GM18499 (cell line): ENCODE results near the gene DEF6.
"Not testable (repeated sequence)": the region's sequence is repeated elsewhere in the genome, so short reads cannot be mapped to it uniquely, and the experiment has no call there.

ENCODE experiments used
- ATAC-seq: cut with Tn5 transposase; IDR thresholded peaks from one replicate; pipeline ENCODE4 v1.9.1; 2021; ENCODE audit warnings: moderate number of reproducible peaks; ENCODE audit not compliant: insufficient read depth, unreplicated experiment

Gene DEF6

DNA sequence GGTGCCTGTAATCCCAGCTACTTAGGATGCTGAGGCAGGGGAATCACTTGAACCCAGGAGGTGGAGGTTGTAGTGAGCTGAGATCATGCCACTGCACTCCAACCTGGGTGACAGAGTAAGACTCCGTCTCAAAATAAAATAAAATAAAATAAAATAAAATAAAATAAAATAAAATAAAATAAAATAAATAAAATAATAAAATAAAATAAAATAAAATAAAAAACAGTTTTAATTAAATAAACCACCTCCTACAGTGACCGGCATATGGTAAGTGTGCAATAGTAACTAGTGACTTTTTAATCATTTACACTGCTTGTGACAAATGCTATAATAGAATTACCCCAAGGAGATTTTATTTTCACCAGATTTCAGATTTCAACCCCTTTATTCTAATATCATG lies 10.9 kb downstream of the DEF6 start:
- ATAC-seq, result not testable (repeated sequence)

DNA sequence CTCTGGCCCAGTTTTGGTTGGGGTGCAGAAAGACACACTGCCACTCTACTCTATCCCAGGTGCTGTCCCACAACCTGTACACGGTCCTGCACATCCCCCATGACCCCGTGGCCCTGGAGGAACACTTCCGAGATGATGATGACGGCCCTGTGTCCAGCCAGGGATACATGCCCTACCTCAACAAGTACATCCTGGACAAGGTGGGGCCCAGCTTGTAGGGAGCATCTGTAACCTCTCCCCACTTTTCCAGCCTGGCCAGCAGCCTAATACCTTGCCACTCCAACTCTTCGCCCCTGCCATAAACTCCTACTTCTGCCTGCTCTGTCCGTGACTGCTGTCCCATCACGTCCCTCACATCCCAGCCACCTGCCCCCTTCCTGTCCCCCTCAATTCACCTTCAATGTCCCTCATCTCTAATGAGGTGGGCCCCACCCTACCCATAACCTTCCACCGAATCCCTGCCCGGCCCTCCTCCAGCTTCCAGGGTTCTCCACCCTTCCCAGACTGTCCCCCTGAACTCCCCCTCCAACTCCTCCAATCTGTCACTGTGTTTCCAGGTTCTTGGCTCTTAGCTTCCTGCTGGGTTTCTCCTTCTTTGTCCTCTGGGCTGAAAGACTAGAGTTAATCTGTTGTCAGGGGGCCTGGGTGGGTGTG lies 12.1 kb downstream of the DEF6 start:
- ATAC-seq, result no peak

DNA sequence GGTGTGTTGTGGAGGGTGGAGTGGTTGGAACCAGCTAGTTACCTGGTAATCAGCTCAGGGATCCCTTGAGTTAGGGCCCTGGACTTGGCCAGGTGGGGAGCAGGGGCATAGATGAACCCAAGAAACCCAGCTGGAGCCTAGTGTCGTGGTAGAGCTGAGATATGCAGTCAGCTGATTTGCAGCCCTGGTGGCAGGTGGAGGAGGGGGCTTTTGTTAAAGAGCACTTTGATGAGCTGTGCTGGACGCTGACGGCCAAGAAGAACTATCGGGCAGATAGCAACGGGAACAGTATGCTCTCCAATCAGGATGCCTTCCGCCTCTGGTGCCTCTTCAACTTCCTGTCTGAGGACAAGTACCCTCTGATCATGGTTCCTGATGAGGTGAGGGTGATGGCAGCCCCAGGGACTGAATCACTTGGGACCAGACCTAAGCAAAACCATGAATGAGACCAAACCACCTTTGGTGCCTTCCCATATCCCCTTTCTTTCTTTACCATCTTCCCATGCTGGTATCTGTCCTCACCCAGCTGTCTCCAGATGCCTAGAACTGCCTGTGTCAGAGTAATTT lies 12.7 kb downstream of the DEF6 start:
- ATAC-seq, result no peak

DNA sequence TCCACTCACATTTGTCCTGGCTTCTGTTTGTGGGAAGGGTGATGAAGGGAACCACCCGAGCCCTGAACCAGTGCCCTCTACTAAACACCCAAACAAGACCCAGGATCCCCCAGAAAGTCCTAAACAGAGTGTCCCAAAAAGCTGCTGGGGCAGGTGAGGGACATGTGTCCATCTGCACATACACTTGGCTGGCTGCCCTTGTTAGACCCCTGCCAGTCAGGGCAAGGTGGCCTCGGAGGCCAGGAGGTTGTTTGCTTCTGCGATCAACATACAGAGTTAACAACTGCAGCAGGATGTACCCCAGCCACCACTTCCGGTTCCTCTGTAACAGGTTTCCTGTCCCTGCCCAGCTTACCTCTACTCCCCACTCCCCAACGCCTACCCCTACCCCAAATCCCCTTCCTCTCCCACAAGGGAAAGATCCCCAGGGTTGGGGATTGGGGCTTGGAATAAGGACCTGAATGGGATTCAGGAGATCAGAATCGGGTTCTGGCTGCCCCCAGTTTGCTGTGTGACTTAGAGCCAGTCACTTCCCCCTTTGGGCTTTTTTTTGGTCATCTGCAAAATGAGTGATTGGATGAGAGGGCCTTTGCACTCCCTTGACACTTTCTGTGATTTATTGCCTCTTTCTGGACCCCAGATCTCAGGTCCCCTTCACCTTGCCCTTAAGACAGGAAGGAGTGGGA lies 13.9 kb downstream of the DEF6 start:
- no peak for ATAC-seq

DNA sequence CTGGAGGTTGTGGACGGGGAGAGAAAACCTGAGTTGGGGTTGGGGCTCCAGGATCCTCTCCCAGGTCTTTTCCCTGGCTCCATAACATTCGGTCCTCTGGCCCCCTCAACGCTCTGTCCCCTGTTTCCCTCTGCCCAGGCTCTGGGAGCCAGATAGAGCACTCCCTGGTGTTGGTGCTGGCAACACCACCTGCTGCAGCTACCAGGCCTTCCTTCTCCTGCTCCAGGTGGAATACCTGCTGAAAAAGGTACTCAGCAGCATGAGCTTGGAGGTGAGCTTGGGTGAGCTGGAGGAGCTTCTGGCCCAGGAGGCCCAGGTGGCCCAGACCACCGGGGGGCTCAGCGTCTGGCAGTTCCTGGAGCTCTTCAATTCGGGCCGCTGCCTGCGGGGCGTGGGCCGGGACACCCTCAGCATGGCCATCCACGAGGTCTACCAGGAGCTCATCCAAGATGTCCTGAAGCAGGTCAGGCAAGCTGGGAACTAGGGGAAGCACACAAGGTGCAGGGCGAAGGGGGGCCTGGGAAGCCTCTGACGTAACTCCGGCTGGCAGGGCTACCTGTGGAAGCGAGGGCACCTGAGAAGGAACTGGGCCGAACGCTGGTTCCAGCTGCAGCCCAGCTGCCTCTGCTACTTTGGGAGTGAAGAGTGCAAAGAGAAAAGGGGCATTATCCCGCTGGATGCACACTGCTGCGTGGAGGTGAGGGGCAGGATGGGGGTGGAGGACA lies 14.6 kb downstream of the DEF6 start:
- ATAC-seq, result no peak

DNA sequence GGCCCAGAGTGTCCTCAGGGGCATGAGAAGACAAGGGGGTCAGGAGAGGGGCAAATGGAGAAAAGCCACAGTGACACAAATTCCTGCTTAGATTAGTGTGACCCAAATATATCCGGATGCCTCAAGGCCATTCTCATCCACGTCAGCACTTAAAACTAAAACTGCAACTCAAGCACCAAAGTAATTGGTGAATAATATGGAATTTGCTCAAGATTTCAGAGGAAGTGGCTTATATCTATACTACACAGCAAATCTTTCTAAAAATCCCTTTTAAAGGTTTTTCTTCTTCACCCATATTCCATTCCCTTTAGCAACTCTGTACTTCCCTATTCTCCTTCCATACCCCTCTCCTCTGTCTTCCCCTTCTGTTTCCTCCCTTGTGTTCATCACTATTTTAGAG lies 15.2 kb downstream of the DEF6 start:
- ATAC-seq, result no peak

DNA sequence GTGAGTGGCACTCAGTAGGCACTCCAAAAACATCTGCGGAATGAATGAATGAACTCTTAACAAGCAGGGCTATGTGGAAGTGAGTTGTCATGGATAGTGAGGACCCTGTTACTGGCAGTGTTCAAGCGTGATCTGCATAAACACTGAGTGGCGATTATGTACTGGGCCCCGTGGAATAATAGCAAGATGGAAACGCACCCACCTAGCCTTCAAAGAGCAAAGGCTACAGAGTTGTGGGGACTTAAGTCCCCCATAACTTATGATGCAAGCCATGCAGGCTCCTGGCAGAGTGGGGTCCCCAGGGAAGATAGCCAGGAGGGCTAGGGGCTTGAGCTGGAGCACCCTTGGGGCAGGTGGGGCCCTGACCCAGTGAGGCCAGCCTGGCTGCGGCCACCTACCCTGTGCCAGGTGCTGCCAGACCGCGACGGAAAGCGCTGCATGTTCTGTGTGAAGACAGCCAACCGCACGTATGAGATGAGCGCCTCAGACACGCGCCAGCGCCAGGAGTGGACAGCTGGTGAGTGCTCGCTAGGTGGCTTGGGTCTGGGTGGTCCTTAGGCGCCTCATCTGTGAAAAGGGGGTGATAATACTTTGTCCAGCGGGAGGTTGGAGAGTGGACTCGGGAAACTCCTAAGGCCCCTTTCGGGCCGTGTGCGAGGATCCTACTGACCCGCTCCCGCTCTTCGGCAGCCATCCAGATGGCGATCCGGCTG lies 20.0 kb downstream of the DEF6 start:
- no peak for ATAC-seq

- no peak for ATAC-seq
These were observed 20.9 kb downstream of the DEF6 start for GRCh38 chr6:35318196-35319171.

GRCh38 chr6:35319346-35320030 lies 21.9 kb downstream of the DEF6 start:
- ATAC-seq, result no peak

DNA sequence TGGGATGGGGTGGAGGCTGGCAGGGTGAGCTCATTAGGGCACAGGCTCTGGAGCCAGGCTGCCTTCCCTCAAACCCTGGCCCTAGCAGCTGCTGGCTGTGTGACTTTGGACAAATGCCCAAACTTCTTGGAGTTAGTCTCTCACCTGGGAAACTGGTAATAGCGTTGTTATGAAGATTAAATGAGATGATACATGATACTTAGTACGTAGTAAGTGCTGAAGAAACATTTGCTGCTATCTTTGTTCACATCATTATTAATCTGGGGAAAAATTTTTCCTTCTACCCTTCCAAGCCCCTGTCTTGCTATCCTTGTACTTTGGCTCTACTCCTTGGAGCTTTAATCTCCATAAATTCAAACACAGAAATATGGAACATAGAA lies 22.4 kb downstream of the DEF6 start:
- ATAC-seq, result no peak

GRCh38 chr6:35321091-35321490 lies 23.5 kb downstream of the DEF6 start:
- no peak for ATAC-seq

DNA sequence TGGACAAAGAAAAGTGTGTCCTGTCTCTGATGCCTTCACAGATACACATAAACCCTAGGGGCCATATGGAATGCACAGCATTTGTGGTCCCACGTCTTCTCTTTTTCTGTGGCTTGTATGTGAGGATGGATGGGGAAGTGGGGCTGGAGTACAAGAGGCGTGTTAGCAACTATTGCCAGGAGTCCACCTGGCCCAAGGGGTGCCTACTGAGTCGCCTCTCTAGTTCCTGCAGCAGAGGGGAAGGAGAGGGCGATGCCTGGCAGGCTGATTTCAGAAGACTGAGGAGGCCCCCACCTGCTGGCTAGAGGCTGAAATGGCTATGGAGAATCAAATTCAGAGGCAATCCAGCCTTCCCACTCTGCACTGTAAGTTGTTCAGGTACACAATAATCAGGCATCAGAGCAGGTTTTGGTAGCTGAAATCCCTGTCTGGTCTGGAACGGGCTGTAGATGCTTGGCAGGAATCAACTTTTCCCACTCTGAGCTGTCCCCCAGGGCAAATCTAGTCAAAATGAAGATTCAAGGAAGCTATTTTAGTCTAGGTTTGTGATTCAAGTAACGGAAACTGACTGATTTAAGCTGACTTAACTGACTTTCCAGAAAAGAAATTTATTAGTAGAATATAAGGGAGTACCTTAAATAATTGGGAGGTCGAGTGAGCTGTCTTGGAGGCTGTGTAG lies 29.9 kb downstream of the DEF6 start:
- no peak for ATAC-seq

GRCh38 chr6:35328108-35328723 lies 30.6 kb downstream of the DEF6 start:
- ATAC-seq, result no peak

- ATAC-seq, result not testable (repeated sequence)
These were observed 31.3 kb downstream of the DEF6 start for GRCh38 chr6:35328965-35329364.

GRCh38 chr6:35330541-35331119 lies 33.0 kb downstream of the DEF6 start:
- no peak for ATAC-seq

GRCh38 chr6:35332074-35332887 lies 34.7 kb downstream of the DEF6 start:
- not testable (repeated sequence) for ATAC-seq

- no peak for ATAC-seq
These were observed 43.9 kb downstream of the DEF6 start for GRCh38 chr6:35341557-35341956.
